Epithelial cell of proximal tubule (primary cell): ENCODE measurements around the gene PRR5. TPM values are rescaled to one million over a fixed set of nuclear protein-coding genes. Genes with fewer than 3 reads are reported as not detected.

ENCODE experiments used
- DNase-seq: peaks from one replicate; pipeline ENCODE4 v3.0.0-alpha.2; 2011; ENCODE audit warnings: low read depth
- H3K4me3 ChIP-seq: 2 replicates; pipeline ENCODE4 v1.5.1; 2011; ENCODE audit warnings: low read depth, mild to moderate bottlenecking, low read length
- CTCF ChIP-seq: conservative IDR thresholded peaks from 2 replicates; pipeline ENCODE4 v1.5.1; 2012; ENCODE audit warnings: low read depth, mild to moderate bottlenecking, low read length
- total RNA-seq: library from RNA; depleted of rRNA; stranded (reverse); fragments of >200 nt; gene quantifications from 2 replicates; pipeline ENCODE4 v1.2.3, GENCODE V29; 2015

The PRR5 gene
- total RNA-seq, 1 donor from 2014 or later, result 9.1 TPM

GRCh38 chr22:44730490-44731356 lies 28.7 kb downstream of the PRR5 start:
- no peak overlapping the region for H3K4me3 ChIP-seq
- no peak for TF ChIP-seq CTCF
- no peak for DNase-seq

DNA sequence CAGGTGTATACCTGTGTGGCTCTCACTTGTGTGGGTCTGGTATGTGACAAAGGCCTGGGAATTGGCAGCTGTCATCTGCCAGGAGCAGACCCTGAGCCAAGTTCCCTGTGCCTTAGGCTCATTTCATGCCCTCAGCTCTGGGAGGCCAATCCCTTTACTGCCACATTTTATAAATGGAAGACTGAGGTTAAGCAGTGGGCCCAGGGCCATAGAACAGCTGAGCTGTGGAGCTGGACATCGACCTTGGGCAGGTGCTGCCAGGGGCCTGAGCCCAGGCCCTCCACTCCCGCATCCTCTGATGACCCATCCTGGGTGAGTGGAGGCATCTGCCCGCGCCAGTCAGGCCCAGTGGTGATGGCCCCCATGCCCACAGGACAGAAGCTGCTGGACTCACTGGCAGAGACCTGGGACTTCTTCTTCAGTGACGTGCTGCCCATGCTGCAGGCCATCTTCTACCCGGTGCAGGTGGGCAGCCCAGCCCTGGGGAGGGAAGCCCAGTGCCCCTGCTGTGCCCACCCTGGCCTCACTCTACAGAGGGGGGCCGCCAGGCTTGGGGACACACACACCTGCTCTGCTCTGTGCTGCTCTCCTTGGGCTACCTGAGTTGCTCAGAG lies 29.5 kb downstream of the PRR5 start:
- DNase-seq, result no peak
- no peak for TF ChIP-seq CTCF
- no peak overlapping the region for H3K4me3 ChIP-seq

DNA sequence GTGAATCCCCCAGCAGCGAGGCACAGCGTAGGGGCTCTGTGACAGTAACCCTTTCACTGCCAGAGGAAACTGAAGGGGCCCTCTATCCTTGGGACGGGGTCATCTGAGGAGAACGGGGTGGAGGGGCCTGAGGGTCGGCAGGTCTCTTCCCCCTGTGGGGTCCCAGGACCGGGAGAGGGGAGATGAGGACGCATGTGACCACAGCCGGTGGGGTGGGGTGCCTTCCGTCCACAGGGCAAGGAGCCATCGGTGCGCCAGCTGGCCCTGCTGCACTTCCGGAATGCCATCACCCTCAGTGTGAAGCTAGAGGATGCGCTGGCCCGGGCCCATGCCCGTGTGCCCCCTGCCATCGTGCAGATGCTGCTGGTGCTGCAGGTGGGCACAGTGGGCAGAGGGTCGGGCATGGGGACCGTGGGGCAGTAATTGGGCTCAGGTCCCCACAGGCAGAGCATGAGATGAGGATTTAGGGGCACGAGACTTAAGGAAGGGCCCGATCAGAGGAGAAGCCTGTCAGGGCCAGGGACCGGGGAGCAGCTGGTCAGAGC lies 30.1 kb downstream of the PRR5 start:
- no peak for DNase-seq
- no peak overlapping the region for H3K4me3 ChIP-seq
- no peak for TF ChIP-seq CTCF

DNA sequence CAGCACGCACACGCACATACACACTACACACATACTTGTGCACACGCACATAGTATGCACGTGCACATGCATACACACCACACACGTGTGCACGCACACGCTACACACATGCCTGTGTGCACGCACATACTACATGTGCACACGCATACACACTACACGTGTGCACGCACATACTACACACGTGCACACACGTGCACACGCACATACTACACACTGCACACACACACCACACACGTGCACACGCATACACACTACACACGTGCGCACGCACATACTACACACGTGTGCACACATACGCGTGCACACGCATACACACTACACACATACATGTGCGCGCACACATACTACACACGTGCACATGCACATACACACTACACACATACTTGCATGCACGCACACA lies 30.7 kb downstream of the PRR5 start:
- H3K4me3 ChIP-seq, result no peak overlapping the region
- no peak for DNase-seq
- TF ChIP-seq CTCF, result no peak

DNA sequence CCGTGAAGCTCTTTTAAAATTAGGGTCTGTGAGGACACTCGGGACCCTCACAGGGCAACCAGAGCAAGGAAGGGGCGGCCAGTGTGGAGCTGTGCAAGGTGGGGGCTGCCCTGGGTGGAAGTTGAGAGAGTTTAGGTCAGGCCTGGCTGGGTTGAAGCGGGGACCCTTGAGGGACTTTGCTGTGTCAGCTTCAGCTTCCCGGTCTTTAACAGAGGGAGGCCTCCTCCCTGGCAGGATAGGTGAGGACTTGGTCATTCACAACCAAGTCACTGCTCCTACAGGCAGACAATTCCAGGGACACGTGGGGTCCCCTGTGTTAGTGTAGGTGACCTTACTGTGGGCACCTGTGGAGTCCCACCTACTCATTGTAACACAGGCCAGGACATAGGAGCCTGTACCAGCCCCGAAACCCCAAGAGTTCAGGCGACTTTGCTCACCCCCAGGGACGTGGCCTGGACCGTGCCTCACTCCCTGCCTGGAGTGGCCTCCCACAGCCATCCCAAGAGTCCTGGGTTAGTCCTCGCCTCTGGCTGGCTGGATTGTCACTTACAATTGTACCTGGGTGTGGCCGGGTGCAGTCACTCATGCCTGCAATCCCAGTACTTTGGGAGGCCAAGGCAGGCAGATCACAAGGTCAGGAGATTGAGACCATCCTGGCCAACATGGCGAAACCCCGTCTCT lies 31.6 kb downstream of the PRR5 start:
- no peak overlapping the region for H3K4me3 ChIP-seq
- no peak for TF ChIP-seq CTCF
- DNase-seq, result no peak

- H3K4me3 ChIP-seq, result no peak overlapping the region
- no peak for TF ChIP-seq CTCF
- DNase-seq, result no peak
These were observed 32.3 kb downstream of the PRR5 start for GRCh38 chr22:44734278-44734677.
